ENCODE results near the gene ZNF511. TPM values are rescaled to one million over a fixed set of nuclear protein-coding genes. Genes with fewer than 3 reads are reported as not detected.

The ZNF511 gene
- total RNA-seq, 1 experiment from 2014 or later, result 89.4 TPM

- no peak for DNase-seq
Measured at GRCh38 chr10:133289761-133290160, 19.0 kb upstream of the ZNF511 start.

More at GRCh38 chr10:133289761-133290160, 19.0 kb upstream of the ZNF511 start:
- H3K36me3 Mint-ChIP-seq (ENCODE audit: insufficient read depth in 1 of 3, low read depth in 3 of 3), result peaks cover 19 to 74% (median 68%) of the 10 kb centered on the region in 3 experiments; a peak in 6 of 7 replicates
- Histone ChIP-seq H3K9ac (ENCODE audit: extremely low read depth, insufficient read length, low read length) (no peak overlapping the region), H2BK5ac (ENCODE audit: insufficient read length, low read length) (no peak overlapping the region), H4K20me1 (ENCODE audit: control insufficient read depth, insufficient read depth, insufficient read length) (no peaks in the 10 kb centered on the region), H4K5ac (ENCODE audit: insufficient read length, low read depth, low read length) (no peak overlapping the region), H3K18ac (ENCODE audit: insufficient read length, low read depth, low read length) (no peak overlapping the region), H3K14ac (ENCODE audit: insufficient read depth, low read length) (no peak overlapping the region), H2AK5ac (ENCODE audit: insufficient read length, low read length) (no peak overlapping the region), H2BK15ac (ENCODE audit: low read depth, low read length) (no peak overlapping the region), H3K27me3 (ENCODE audit: insufficient read depth, low read length) (no peaks in the 10 kb centered on the region), H3K23me2 (ENCODE audit: insufficient read length, low read depth, low read length, poor library complexity, severe bottlenecking) (no peaks in the 10 kb centered on the region), H3K4me1 (ENCODE audit: insufficient read depth, low read length) (no peaks in the 10 kb centered on the region), H2BK20ac (ENCODE audit: low read depth, low read length, poor library complexity, severe bottlenecking) (no peak overlapping the region), H2AFZ (ENCODE audit: low read length) (no peak overlapping the region), H2BK120ac (ENCODE audit: low read depth, low read length, poor library complexity, severe bottlenecking) (no peak overlapping the region), H2BK12ac (ENCODE audit: insufficient read length, low read depth, low read length) (no peak overlapping the region), H3K9me3 (ENCODE audit: control insufficient read depth, low read depth, low read length) (no peaks in the 10 kb centered on the region), H4K8ac (replicated peaks; ENCODE audit: insufficient read length, low read depth, low read length) (no peak overlapping the region), H3K4me2 (ENCODE audit: insufficient read depth, insufficient read length, low read length) (no peak overlapping the region), H4K91ac (ENCODE audit: insufficient read length, low read depth, low read length) (no peak overlapping the region), H3K27ac (ENCODE audit: insufficient read length, low read depth, low read length) (no peak overlapping the region), H3K79me1 (ENCODE audit: insufficient read depth, low read depth, low read length, poor library complexity, severe bottlenecking) (no peaks in the 10 kb centered on the region), H3T11ph (ENCODE audit: low read length) (no peak overlapping the region), H3K79me2 (ENCODE audit: insufficient read depth, low read length) (no peaks in the 10 kb centered on the region), H3K56ac (ENCODE audit: insufficient read length, low read depth, low read length) (no peak overlapping the region), H3K4ac (ENCODE audit: low read depth, low read length) (no peak overlapping the region), H3K23ac (ENCODE audit: insufficient read length, low read depth, low read length) (no peak overlapping the region)
- TF ChIP-seq CTCF (conservative IDR thresholded peaks at IDR 0.05), result no peak
- H3K4me1 Mint-ChIP-seq, result no peaks in the 10 kb centered on the region
- 0 out of 7 replicates have a peak overlapping the region, but pooled peaks of 1 of the 3 experiments have one; percentile 65 for H3K27ac Mint-ChIP-seq
- H3K4me3 Mint-ChIP-seq, result no peak overlapping the region
- H3K9me3 Mint-ChIP-seq, result no peaks in the 10 kb centered on the region
- no peaks in the 10 kb centered on the region for H3K27me3 Mint-ChIP-seq (ENCODE audit: low read depth)
- WGBS (ENCODE audit: extremely low coverage, insufficient read length, low lambda C conversion rate), result no CpG with 5 or more reads among the region's 24 CpGs
